Activated CD8-positive, alpha-beta T cell treated with anti-CD3 and anti-CD28 coated beads, Interleukin-2, amount 10 ng/mL, durations not matched to agents 7 days and 5 days (primary cell): ENCODE data around the gene LAMTOR1. TPM values are rescaled to one million over a fixed set of nuclear protein-coding genes. Genes with fewer than 3 reads are reported as not detected.
"Not testable (repeated sequence)": the region's sequence is repeated elsewhere in the genome, so short reads cannot be mapped to it uniquely, and the experiment has no call there.

ENCODE experiments used
- ATAC-seq: fragments of 150-1000 bp; cut with Tn5 transposase; one replicate; pipeline ENCODE4 v1.10.0; 2021; ENCODE audit warnings: moderate library complexity
- CTCF ChIA-PET: fragments of 350-600 bp; sonication (Branson Sonifier 250); formaldehyde crosslinking; loops from one replicate; lab custom pipeline; 2021; ENCODE audit warnings: antibody characterized with exemption; lab: Charles Lee
- POLR2A ChIA-PET: fragments of 350-600 bp; sonication (Branson Sonifier 250); formaldehyde crosslinking; loops from one replicate; lab custom pipeline; 2021; ENCODE audit warnings: antibody characterized with exemption; lab: Charles Lee
- DNase-seq: peaks from one replicate; pipeline ENCODE4 v3.0.0-alpha.2; 2020
- H3K27ac Mint-ChIP-seq: one replicate; pipeline ENCODE4 v1.8.0; 2021; ENCODE audit warnings: mild to moderate bottlenecking, mixed read lengths
- H3K27me3 Mint-ChIP-seq: one replicate; pipeline ENCODE4 v1.8.0; 2021; ENCODE audit warnings: low read depth, mixed read lengths
- H3K36me3 Mint-ChIP-seq: one replicate; pipeline ENCODE4 v1.8.0; 2021; ENCODE audit warnings: low read depth, mixed read lengths
- H3K4me1 Mint-ChIP-seq: one replicate; pipeline ENCODE4 v1.8.0; 2021; ENCODE audit warnings: low read depth, mixed read lengths
- H3K4me3 Mint-ChIP-seq: one replicate; pipeline ENCODE4 v1.8.0; 2021; ENCODE audit warnings: mild to moderate bottlenecking, mixed read lengths
- H3K9me3 Mint-ChIP-seq: one replicate; pipeline ENCODE4 v1.8.0; 2022; ENCODE audit warnings: mixed read lengths; ENCODE audit not compliant: insufficient read depth
- total RNA-seq, 2 experiments: library from RNA; stranded (reverse); gene quantifications; one replicate each; pipeline ENCODE4 v1.2.3, GENCODE V29; 2021

LAMTOR1 gene
- total RNA-seq, 2 experiments from 2014 or later: 72.7 to 77.0 TPM

DNA sequence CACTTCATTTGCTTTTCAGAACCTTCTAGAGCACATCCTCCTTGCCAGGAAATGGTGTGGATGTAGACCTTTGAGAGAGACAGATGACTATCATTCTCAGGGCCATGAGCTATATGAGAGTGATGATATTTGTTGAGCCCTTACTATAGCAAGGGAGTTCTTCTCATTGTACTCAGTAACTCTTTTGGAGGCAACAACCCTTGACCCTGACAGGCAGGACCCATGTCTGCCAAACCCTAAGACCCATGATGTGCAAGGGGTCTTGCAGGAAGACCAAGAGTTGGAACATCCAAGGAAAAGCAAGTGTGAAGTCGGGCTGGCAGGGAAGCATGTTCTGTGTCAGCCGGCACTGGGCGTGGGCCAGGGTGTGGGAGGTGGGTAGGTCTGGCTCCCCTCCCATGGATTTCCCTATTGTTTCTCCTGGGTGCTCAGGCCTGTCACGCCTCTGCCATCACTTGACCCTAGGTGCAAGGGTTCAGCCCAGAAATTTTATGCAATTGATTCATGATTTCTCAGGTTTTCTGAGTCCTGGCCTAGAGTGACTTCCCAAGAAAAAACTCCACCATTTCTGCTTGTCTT is 33.7 kb upstream of the LAMTOR1 start:
- Mint-ChIP-seq H3K27ac (no peak overlapping the region), H3K4me3 (no peak overlapping the region), H3K36me3 (peaks cover 5% of the 10 kb centered on the region), H3K9me3 (no peaks in the 10 kb centered on the region), H3K27me3 (peaks cover 10% of the 10 kb centered on the region), H3K4me1 (peaks cover 21% of the 10 kb centered on the region)
- CTCF ChIA-PET: interaction anchor here (0.9 kb wide), 1 partner anchor 335 kb away, joined by 4 read pairs; no protein-coding TSS in a partner anchor
- POLR2A ChIA-PET: no interaction called here
- DNase-seq (no peak), ATAC-seq (no peak)

DNA sequence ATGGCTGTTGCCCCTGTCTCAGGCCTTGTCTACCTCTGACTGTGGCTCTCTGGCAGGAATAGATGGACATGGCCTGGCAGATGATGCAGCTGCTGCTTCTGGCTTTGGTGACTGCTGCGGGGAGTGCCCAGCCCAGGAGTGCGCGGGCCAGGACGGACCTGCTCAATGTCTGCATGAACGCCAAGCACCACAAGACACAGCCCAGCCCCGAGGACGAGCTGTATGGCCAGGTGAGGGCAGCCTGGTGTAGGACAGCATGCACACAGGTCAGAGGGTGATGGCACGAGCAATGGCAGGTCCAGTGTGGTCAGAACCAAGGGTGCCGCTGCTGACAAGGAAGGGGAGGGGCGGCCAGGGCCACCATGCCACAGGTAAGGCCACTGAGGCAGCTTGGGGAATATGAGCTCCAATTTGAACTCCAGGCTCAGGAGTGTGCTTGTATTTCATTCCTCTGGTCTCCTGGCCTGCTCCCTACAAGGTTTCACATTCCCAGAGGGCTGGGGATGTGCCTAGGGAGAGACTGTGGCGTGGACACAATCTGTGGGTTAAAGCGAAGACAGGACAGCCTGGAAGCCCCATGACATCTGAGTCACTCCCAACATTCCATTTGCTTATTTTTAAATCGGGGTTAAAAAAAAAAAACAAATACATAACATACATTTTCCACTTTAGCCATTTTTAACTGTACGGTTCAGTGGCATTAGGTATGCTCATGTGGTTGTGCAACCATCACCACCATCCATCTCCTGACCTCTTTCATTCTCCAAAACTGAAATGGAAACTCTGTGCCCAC is 33.0 kb upstream of the LAMTOR1 start:
- Mint-ChIP-seq H3K27ac (no peak overlapping the region), H3K9me3 (no peaks in the 10 kb centered on the region), H3K27me3 (peaks cover 10% of the 10 kb centered on the region), H3K4me1 (peaks cover 14% of the 10 kb centered on the region), H3K36me3 (peaks cover 5% of the 10 kb centered on the region), H3K4me3 (no peak overlapping the region)
- DNase-seq (no peak), ATAC-seq (no peak)
- ChIA-PET CTCF (interaction anchor here (0.9 to 1.4 kb wide), 2 partner anchors 8 to 335 kb away, joined by 4 to 6 read pairs; no protein-coding TSS in a partner anchor), POLR2A (no interaction called here)

DNA sequence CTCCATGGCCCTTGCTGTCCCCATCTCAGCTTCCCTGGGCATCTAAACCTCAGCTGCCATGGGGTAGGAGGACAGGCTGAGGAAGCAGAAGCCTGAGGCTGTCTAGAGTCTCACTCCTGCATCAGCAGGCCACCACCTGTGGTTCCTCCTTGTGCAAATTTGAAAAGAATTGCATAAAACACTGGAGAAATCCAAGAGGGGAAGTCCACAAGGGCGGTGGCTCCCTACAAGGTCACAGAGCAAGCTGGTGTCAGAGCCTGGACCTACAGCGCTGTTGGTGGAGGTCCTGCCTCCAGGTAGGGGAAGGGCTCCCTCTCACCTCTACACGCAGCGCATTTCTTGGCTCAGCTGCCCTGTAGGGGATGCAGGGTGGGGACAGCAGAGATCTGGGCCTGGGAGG is 32.4 kb upstream of the LAMTOR1 start, which contains the start of gene FOLR3:
Gene FOLR3, plus strand, starts transcription at position 253 of the 400 bp plus-strand sequence. CDS start 228 bp downstream, outside the sequence.
- ATAC-seq, H3K9me3 Mint-ChIP-seq, H3K4me1 Mint-ChIP-seq, POLR2A ChIA-PET, H3K36me3 Mint-ChIP-seq, DNase-seq, H3K4me3 Mint-ChIP-seq, H3K27ac Mint-ChIP-seq: not testable (repeated sequence)
- CTCF ChIA-PET: interaction anchor here (1.4 kb wide), 1 partner anchor 9 kb away, joined by 6 read pairs; no protein-coding TSS in a partner anchor
- peaks cover 10% of the 10 kb centered on the region for H3K27me3 Mint-ChIP-seq

DNA sequence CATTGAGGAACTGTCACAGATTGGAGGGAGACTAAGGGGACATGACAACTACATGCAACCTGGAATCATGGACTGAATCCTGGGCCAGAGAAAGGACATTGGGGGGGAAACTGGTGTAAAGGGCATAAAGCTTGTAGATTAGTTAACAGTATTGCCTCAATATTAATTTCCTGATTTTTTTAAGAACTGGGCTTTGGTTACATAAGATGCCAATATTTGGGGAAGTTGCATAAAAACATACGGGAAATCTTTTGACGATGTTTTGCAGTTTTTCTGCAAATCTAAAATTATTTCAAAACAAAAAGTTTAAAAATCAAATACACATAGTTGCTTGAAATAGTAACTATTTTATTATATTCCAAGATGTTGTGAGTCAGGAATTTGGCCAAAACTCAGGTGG is 29.5 kb upstream of the LAMTOR1 start:
- Mint-ChIP-seq H3K4me1 (peaks cover 4% of the 10 kb centered on the region), H3K4me3 (no peak overlapping the region), H3K9me3 (peaks cover 7% of the 10 kb centered on the region), H3K27me3 (peaks cover 20% of the 10 kb centered on the region), H3K36me3 (peaks cover 12% of the 10 kb centered on the region), H3K27ac (no peak overlapping the region)
- ChIA-PET POLR2A (no interaction called here), CTCF (interaction anchor here (1.1 kb wide), 1 partner anchor 107 kb away, joined by 3 read pairs; no protein-coding TSS in a partner anchor)
- ATAC-seq: no peak
- DNase-seq: no peak

DNA sequence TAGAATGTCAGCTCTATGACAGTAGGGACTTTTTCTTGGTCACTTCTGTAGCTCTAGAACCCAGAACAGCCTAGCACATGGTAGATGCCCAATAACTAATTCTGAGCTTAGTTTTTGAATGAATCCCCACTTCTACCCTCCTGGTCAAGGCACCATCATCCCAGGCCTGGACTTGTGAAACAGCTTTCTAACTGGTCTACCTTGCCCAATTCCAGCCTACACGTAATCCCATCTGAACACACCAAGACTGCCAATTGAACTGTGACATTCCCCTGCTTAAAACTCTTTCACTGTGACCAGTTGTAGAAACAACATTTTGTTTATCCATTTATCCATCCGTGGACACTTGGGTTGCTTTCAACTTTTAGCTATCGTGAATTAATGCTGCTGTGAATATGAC is 26.3 kb upstream of the LAMTOR1 start:
- H3K36me3 Mint-ChIP-seq: peaks cover 7% of the 10 kb centered on the region
- H3K9me3 Mint-ChIP-seq: peaks cover 8% of the 10 kb centered on the region
- no peaks in the 10 kb centered on the region for H3K4me1 Mint-ChIP-seq
- no peak for ATAC-seq
- no peak overlapping the region for H3K4me3 Mint-ChIP-seq
- CTCF ChIA-PET: interaction anchor here (2.0 kb wide), 1 partner anchor 15 kb away, joined by 9 read pairs; no protein-coding TSS in a partner anchor
- no peak overlapping the region for H3K27ac Mint-ChIP-seq
- POLR2A ChIA-PET: no interaction called here
- peaks cover 22% of the 10 kb centered on the region for H3K27me3 Mint-ChIP-seq
- DNase-seq: no peak

DNA sequence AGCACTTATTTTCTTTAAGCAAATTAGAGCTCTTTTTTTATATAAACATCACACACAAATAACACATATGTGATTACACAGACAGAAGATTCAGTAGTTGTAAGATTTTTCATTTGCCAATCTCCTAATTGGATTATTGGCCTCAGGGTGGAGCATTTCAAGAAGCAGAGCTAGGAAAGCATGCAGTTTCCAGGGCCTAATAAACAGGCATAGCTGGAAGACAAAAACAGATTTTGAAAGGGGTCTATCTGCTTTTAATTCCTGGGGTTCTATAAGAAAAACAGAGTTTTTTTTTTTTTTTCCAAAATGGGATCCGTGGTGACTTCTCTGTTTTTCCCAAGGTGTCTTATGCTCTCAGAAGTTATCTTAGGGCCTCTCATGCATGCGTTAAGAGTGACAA is 24.8 kb upstream of the LAMTOR1 start:
- ATAC-seq (no peak), DNase-seq (no peak)
- Mint-ChIP-seq H3K36me3 (peaks cover 7% of the 10 kb centered on the region), H3K9me3 (peaks cover 8% of the 10 kb centered on the region), H3K27me3 (peaks cover 17% of the 10 kb centered on the region), H3K4me3 (no peak overlapping the region), H3K4me1 (no peaks in the 10 kb centered on the region), H3K27ac (no peak overlapping the region)
- CTCF ChIA-PET: interaction anchor here (1.2 kb wide), 1 partner anchor 16 kb away, joined by 9 read pairs; no protein-coding TSS in a partner anchor
- POLR2A ChIA-PET: no interaction called here

DNA sequence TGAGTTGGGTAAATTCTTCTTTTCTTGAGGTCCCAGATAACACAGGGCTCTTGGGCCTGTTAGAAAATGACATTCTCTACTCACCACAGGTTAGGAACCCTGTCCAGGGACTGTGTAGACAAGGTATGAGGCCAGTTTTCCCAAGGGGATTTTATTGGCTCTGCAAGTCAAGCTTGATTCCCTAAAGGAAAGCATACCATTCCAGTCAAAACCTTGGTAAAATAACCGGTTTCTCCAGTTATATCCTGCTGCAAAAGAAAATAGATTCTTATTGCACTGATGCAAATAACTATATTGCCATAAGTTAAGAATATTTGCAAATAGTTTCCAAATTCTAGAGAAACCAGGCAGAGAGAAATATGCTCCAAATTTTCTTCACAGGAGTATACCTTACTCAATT is 22.9 kb upstream of the LAMTOR1 start:
- Mint-ChIP-seq H3K27me3 (peaks cover 12% of the 10 kb centered on the region), H3K4me3 (no peak overlapping the region), H3K4me1 (no peaks in the 10 kb centered on the region), H3K36me3 (peaks cover 7% of the 10 kb centered on the region), H3K9me3 (peaks cover 8% of the 10 kb centered on the region), H3K27ac (no peak overlapping the region)
- ChIA-PET CTCF (interaction anchor here (1.2 to 3.4 kb wide), 3 partner anchors 16 to 101 kb away, joined by 3 to 22 read pairs (median 7); no protein-coding TSS in a partner anchor), POLR2A (interaction anchor here (2.8 kb wide), 1 partner anchor 13 kb away, joined by 11 read pairs; the partner anchor contains the start of gene ANAPC15)
- ATAC-seq (no peak), DNase-seq (no peak)

DNA sequence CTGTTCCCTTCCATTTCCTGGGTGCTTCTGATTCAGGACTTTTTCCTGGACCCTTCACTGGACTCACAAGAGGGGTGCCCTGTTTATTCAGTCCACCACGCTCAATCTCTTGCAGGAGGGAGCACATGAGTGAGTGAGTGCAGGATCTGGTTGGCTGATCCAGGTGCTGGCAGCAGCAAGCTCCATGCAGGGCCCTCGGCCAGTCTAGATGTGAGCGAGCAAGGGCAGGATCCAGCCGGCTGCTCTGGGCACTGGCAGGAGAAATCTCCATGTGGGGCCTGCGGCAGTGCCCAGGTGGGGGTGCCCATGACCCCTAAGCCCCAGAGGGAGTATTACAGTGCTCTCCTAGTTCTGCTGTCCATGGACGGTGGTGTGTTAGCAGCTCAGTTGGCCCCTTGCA is 20.9 kb upstream of the LAMTOR1 start:
- peaks cover 8% of the 10 kb centered on the region for H3K9me3 Mint-ChIP-seq

DNA sequence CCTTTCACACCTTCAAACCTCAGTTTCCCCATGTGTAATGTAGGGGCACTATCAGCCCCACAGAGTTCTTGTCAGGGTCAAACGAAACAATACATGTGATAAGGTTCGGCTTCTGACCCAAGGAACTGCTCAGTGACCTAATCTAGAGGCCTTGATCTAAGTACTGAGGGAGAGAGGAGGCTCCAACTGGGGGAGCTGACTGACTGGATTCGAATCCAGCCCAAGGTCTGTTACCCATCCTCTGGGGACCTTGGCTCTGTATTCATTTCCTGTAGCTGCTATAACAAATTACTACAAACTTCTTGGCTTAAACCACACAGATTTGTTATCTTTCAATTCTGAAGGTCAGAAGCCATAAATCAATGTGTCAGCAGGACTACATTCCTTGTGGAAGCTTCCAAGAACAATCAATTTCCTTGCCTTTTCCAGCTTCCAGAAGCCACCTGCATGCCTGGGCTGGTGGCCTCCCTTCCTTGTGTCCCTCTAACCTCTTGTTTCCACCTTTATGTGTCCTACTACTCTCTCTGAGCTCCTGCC is 20.1 kb upstream of the LAMTOR1 start:
- peaks cover 6% of the 10 kb centered on the region for H3K9me3 Mint-ChIP-seq
- no peak overlapping the region for H3K27ac Mint-ChIP-seq
- POLR2A ChIA-PET: interaction anchor here (2.8 kb wide), 1 partner anchor 10 kb away, joined by 11 read pairs; the partner anchor contains the start of gene ANAPC15
- no peak overlapping the region for H3K4me3 Mint-ChIP-seq
- H3K27me3 Mint-ChIP-seq: peaks cover 4% of the 10 kb centered on the region
- no peak for DNase-seq
- CTCF ChIA-PET: no interaction called here
- H3K4me1 Mint-ChIP-seq: peaks cover 6% of the 10 kb centered on the region
- no peaks in the 10 kb centered on the region for H3K36me3 Mint-ChIP-seq
- ATAC-seq: no peak

More for the DNA sequence above, 20.9 kb upstream of the LAMTOR1 start:
- Mint-ChIP-seq H3K27me3 (peaks cover 9% of the 10 kb centered on the region), H3K36me3 (peaks cover 5% of the 10 kb centered on the region), H3K4me1 (peaks cover 4% of the 10 kb centered on the region), H3K4me3 (no peak overlapping the region), H3K27ac (no peak overlapping the region)
- ChIA-PET CTCF (interaction anchor here (1.5 to 3.4 kb wide), 2 partner anchors 20 to 33 kb away, joined by 3 to 22 read pairs; no protein-coding TSS in a partner anchor), POLR2A (interaction anchor here (2.8 kb wide), 1 partner anchor 11 kb away, joined by 11 read pairs; the partner anchor contains the start of gene ANAPC15)
- DNase-seq (no peak), ATAC-seq (no peak)

DNA sequence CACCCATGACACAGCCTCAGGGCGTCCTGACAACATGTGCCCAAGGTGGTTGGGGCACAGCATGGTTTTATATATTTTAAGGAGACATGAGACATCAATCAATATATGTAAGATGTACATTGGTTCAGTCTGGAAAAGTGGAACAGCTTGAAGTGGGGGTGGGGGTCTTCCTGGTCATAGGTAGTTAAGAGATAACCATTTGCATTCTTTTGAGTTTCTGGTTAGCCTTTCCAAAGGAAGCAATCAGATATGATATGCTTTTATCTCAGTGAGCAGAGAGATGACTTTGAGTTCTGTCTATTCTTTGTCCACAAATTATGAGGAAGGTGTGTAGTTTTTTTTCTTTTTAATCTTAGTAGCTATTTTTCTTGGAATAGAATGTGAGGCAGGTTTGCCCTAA is 19.5 kb upstream of the LAMTOR1 start:
- peaks cover under 1% of the 10 kb centered on the region for H3K9me3 Mint-ChIP-seq
- no peak overlapping the region for H3K4me3 Mint-ChIP-seq
- no peak for DNase-seq
- ChIA-PET CTCF (no interaction called here), POLR2A (no interaction called here)
- H3K27ac Mint-ChIP-seq: no peak overlapping the region
- no peaks in the 10 kb centered on the region for H3K36me3 Mint-ChIP-seq
- H3K27me3 Mint-ChIP-seq: peaks cover 2% of the 10 kb centered on the region
- peaks cover 6% of the 10 kb centered on the region for H3K4me1 Mint-ChIP-seq
- no peak for ATAC-seq

DNA sequence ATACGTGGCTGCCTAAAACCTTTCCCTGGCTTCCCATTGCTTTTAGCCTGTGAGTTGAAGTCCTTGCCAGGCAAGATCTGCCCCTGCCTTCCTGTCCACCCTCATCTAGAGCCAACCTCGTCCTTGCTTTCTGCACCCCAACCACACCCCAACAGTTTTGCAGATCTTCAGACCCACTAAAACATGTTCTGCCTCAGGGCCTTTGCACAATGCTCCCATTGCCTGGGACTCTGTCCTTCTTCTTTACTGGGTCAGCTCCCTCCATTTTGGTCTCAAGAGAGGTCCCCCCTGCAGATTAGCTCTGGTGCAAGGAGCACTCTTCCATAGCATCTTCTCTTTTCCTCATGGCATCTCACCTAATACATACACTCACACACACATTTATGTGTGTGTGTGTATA is 17.8 kb upstream of the LAMTOR1 start:
- ChIA-PET CTCF (interaction anchor here (0.7 kb wide), 1 partner anchor 22 kb away, joined by 3 read pairs; no protein-coding TSS in a partner anchor), POLR2A (no interaction called here)
- H3K36me3 Mint-ChIP-seq: no peaks in the 10 kb centered on the region
- no peak overlapping the region for H3K27ac Mint-ChIP-seq
- H3K9me3 Mint-ChIP-seq: no peaks in the 10 kb centered on the region
- DNase-seq (no peak), ATAC-seq (no peak)
- no peaks in the 10 kb centered on the region for H3K27me3 Mint-ChIP-seq
- peaks cover 6% of the 10 kb centered on the region for H3K4me1 Mint-ChIP-seq
- no peak overlapping the region for H3K4me3 Mint-ChIP-seq
